OCI-LY1 (cell line): ENCODE results near the gene PSPN.

Experiments
- EZH2 ChIP-seq: fragments of 200-600 bp; sonication (generic), shearing (Covaris generic); IDR thresholded peaks from 2 replicates; pipeline ENCODE4 v1.8.0; 2017; ENCODE audit warnings: borderline replicate concordance, mixed run types, mild to moderate bottlenecking, antibody characterized with exemption, low read length, moderate library complexity, mixed read lengths
- TF ChIP-seq, protein P1 (sequence below): fragments of 200-600 bp; sonication (generic), shearing (Covaris generic); IDR thresholded peaks from 2 replicates; pipeline ENCODE4 v1.5.1; 2017; ENCODE audit warnings: mild to moderate bottlenecking, antibody characterized with exemption, low read length, moderate library complexity, mixed read lengths

DNA sequence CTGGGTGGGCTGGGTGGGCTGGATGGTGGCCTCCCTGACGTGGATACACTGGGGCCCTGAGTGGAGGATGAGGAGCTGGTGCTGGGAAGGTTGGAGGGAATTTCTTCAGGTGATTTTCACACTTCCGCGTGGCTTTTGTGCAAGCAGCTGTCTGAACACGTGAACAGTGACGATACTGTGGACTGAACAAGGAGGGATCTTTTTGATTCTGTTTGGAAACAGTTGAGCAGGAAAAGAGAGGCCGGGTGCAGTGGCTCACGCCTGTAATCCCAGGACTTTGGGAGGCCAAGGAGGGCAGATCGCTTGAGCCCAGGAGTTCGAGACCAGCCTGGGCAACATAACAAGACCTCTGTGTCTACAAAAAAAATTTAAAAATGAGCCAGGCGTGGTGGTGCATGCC lies 26.3 kb upstream of the PSPN start:
- TF ChIP-seq, protein P1, sequence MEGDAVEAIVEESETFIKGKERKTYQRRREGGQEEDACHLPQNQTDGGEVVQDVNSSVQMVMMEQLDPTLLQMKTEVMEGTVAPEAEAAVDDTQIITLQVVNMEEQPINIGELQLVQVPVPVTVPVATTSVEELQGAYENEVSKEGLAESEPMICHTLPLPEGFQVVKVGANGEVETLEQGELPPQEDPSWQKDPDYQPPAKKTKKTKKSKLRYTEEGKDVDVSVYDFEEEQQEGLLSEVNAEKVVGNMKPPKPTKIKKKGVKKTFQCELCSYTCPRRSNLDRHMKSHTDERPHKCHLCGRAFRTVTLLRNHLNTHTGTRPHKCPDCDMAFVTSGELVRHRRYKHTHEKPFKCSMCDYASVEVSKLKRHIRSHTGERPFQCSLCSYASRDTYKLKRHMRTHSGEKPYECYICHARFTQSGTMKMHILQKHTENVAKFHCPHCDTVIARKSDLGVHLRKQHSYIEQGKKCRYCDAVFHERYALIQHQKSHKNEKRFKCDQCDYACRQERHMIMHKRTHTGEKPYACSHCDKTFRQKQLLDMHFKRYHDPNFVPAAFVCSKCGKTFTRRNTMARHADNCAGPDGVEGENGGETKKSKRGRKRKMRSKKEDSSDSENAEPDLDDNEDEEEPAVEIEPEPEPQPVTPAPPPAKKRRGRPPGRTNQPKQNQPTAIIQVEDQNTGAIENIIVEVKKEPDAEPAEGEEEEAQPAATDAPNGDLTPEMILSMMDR, result no peak
- no peak for TF ChIP-seq EZH2
